GM23338 (cell line): ENCODE results near the gene CERT1. TPM values are rescaled to one million over a fixed set of nuclear protein-coding genes. Genes with fewer than 3 reads are reported as not detected.

ENCODE experiments used
- ATAC-seq: fragments of 200-7000 bp; cut with Tn5 transposase; 3 replicates; pipeline ENCODE4 v1.9.1; 2020
- DNase-seq: peaks from one replicate; pipeline ENCODE4 v3.0.0-alpha.2; 2015; ENCODE audit warnings: low spot score
- H2AFZ ChIP-seq: fragments of 200-600 bp; sonication (generic); 2 replicates; pipeline ENCODE4 v1.8.0; 2016; ENCODE audit warnings: antibody characterized with exemption, mild to moderate bottlenecking, moderate library complexity
- H3F3A ChIP-seq: fragments of 200-600 bp; sonication (generic); replicated peaks from 2 replicates; pipeline ENCODE4 v1.8.0; 2017; ENCODE audit warnings: antibody characterized with exemption, mixed run types, low read depth
- H3K27ac ChIP-seq: fragments of 200-600 bp; sonication (generic); 2 replicates; pipeline ENCODE4 v1.6.1; 2016; ENCODE audit warnings: low read depth
- H3K27me3 ChIP-seq: fragments of 200-600 bp; sonication (generic); 2 replicates; pipeline ENCODE4 v1.8.0; 2016; ENCODE audit warnings: mild to moderate bottlenecking, mixed run types, moderate library complexity; ENCODE audit not compliant: insufficient read depth
- H3K36me3 ChIP-seq: fragments of 200-600 bp; sonication (generic); 2 replicates; pipeline ENCODE4 v1.8.0; 2016; ENCODE audit warnings: mild to moderate bottlenecking; ENCODE audit not compliant: insufficient read depth
- H3K4me1 ChIP-seq: fragments of 200-600 bp; sonication (generic); 2 replicates; pipeline ENCODE4 v1.8.0; 2016; ENCODE audit warnings: mild to moderate bottlenecking, moderate library complexity; ENCODE audit not compliant: insufficient read depth
- H3K4me2 ChIP-seq: fragments of 200-600 bp; sonication (generic); 2 replicates; pipeline ENCODE4 v1.7.1; 2017; ENCODE audit warnings: mixed run types
- H3K4me3 ChIP-seq: fragments of 200-600 bp; sonication (generic); 2 replicates; pipeline ENCODE4 v1.6.1; 2016; ENCODE audit warnings: mixed run types
- H3K79me2 ChIP-seq: fragments of 200-600 bp; sonication (generic); replicated peaks from 2 replicates; pipeline ENCODE4 v1.8.0; 2017; ENCODE audit warnings: mild to moderate bottlenecking; ENCODE audit not compliant: insufficient read depth
- H3K9me2 ChIP-seq: fragments of 200-600 bp; sonication (generic); 2 replicates; pipeline ENCODE4 v1.8.0; 2017; ENCODE audit not compliant: insufficient read depth
- H4K20me1 ChIP-seq: fragments of 200-600 bp; sonication (generic); replicated peaks from 2 replicates; pipeline ENCODE4 v1.8.0; 2017; ENCODE audit warnings: mild to moderate bottlenecking; ENCODE audit not compliant: insufficient read depth
- H3K27ac Mint-ChIP-seq: 2 replicates; pipeline ENCODE4 v1.8.0; 2020; ENCODE audit warnings: inconsistent platforms, mild to moderate bottlenecking, moderate library complexity, mixed read lengths
- H3K27me3 Mint-ChIP-seq: 3 replicates; pipeline ENCODE4 v1.8.0; 2022; ENCODE audit warnings: low read depth, mild to moderate bottlenecking, moderate library complexity, mixed read lengths, inconsistent platforms; ENCODE audit not compliant: insufficient read depth, poor library complexity
- H3K36me3 Mint-ChIP-seq: 3 replicates; pipeline ENCODE4 v1.8.0; 2021; ENCODE audit warnings: low read depth, mild to moderate bottlenecking, inconsistent platforms, moderate library complexity, mixed read lengths
- H3K4me1 Mint-ChIP-seq: 3 replicates; pipeline ENCODE4 v1.8.0; 2020; ENCODE audit warnings: mild to moderate bottlenecking, inconsistent platforms, mixed read lengths
- H3K4me3 Mint-ChIP-seq: 3 replicates; pipeline ENCODE4 v1.8.0; 2021; ENCODE audit warnings: moderate library complexity, mild to moderate bottlenecking, inconsistent platforms, mixed read lengths
- H3K9me3 Mint-ChIP-seq: 3 replicates; pipeline ENCODE4 v1.8.0; 2020; ENCODE audit warnings: moderate library complexity, mild to moderate bottlenecking, inconsistent platforms, mixed read lengths
- CREB1 ChIP-seq: fragments of 250-450 bp; sonication (Bioruptor Pico); IDR thresholded peaks from 2 replicates; pipeline ENCODE4 v1.5.0; 2020; ENCODE audit warnings: low read depth, mild to moderate bottlenecking, moderate library complexity
- EZH2 ChIP-seq: fragments of 200-600 bp; sonication (generic); IDR thresholded peaks from one replicate; pipeline ENCODE4 v1.8.0; 2017; ENCODE audit warnings: antibody characterized with exemption, mild to moderate bottlenecking, low read depth; ENCODE audit not compliant: unreplicated experiment
- EZH2phosphoT487 ChIP-seq: fragments of 200-600 bp; sonication (generic); IDR thresholded peaks from one replicate; pipeline ENCODE4 v1.8.1; 2018; ENCODE audit warnings: antibody characterized with exemption; ENCODE audit not compliant: unreplicated experiment
- JUNB ChIP-seq: IDR thresholded peaks from one replicate; pipeline ENCODE4 v1.6.1; 2016; ENCODE audit warnings: antibody characterized with exemption; ENCODE audit not compliant: unreplicated experiment
- NANOG ChIP-seq: IDR thresholded peaks from 2 replicates; pipeline ENCODE4 v1.6.1; 2016; ENCODE audit warnings: antibody characterized with exemption, borderline replicate concordance
- POLR2AphosphoS5 ChIP-seq: IDR thresholded peaks from 2 replicates; pipeline ENCODE4 v1.6.1; 2016; ENCODE audit warnings: antibody characterized with exemption, low read depth
- STAT1 ChIP-seq: IDR thresholded peaks from one replicate; pipeline ENCODE4 v1.6.1; 2016; ENCODE audit warnings: antibody characterized with exemption; ENCODE audit not compliant: unreplicated experiment
- ZNF114 ChIP-seq: fragments of 250-450 bp; sonication (Bioruptor Pico); IDR thresholded peaks from 2 replicates; pipeline ENCODE4 v1.5.0; 2020; ENCODE audit warnings: mild to moderate bottlenecking, moderate library complexity
- ZNF331 ChIP-seq: fragments of 250-450 bp; sonication (Bioruptor Pico); IDR thresholded peaks from 2 replicates; pipeline ENCODE4 v1.5.0; 2020; ENCODE audit warnings: low read depth, mild to moderate bottlenecking, moderate library complexity
- polyA plus RNA-seq: library from polyadenylated mRNA; unstranded; fragments of >200 nt; fragmentation: Nextera tagmentation; extraction: Ambion mirVana; gene quantifications from 2 replicates; pipeline ENCODE4 v1.2.1, GENCODE V29; 2016
- total RNA-seq: library from RNA; depleted of rRNA; stranded (reverse); fragments of >200 nt; shearing (Covaris generic); gene quantifications from 2 replicates; pipeline ENCODE4 v1.2.3, GENCODE V29; 2014
- TF ChIP-seq, protein P1 (sequence below): fragments of 250-450 bp; sonication (Bioruptor Pico); IDR thresholded peaks from 2 replicates; pipeline ENCODE4 v1.5.0; 2020; ENCODE audit warnings: mild to moderate bottlenecking, moderate library complexity
- TF ChIP-seq, protein P2 (sequence below), 2 experiments: fragments of 200-600 bp in 1 of 2; sonication (generic) in 1 of 2; conservative IDR thresholded peaks; 2 replicates each; pipeline versions ENCODE4 v1.5.1 to v1.6.1; 2016 to 2017; ENCODE audit warnings: antibody characterized with exemption in 2 of 2, low read depth in 2 of 2, mild to moderate bottlenecking in 2 of 2, moderate library complexity in 1 of 2

Gene CERT1
- total and polyA plus RNA-seq, 2 experiments from 2014 or later = 36.5 to 40.7 TPM

DNA sequence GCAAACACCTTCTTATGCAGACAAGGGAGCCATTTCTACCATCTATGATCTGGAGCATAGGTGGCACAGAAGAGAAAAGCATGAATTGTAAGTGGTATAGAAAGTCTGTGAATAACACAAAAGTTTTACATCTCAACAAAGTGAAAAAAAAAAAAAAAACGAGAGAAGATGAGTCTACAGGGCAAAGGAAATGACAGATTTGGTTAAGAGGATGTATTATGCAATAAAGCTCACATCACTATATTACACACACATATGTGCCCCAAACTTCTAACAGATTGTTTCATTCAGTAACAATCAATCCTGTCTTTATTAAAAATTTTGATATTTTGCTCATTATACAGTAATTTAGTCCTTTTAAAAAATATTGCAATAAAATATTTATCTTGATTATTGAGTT is 49.8 kb downstream of the CERT1 start:
- Mint-ChIP-seq H3K4me3 (no peak overlapping the region), H3K27ac (no peak overlapping the region), H3K27me3 (peaks cover 4% of the 10 kb centered on the region), H3K36me3 (peaks cover 7% of the 10 kb centered on the region; the same call in 2 of the 3 replicates), H3K9me3 (peaks cover 2% of the 10 kb centered on the region; the same call in 1 of the 3 replicates), H3K4me1 (peaks cover 43% of the 10 kb centered on the region)
- Histone ChIP-seq H3K9me2 (no peaks in the 10 kb centered on the region), H3K4me1 (peaks cover 38% of the 10 kb centered on the region), H3K36me3 (no peaks in the 10 kb centered on the region), H3F3A (no peaks in the 10 kb centered on the region), H3K27ac (no peak overlapping the region), H4K20me1 (0 out of 2 replicates have a peak, but pooled peaks cover 4% of the 10 kb centered on the region), H3K79me2 (peaks cover 41% of the 10 kb centered on the region), H2AFZ (no peak overlapping the region), H3K4me3 (no peak overlapping the region), H3K4me2 (no peak overlapping the region), H3K27me3 (no peaks in the 10 kb centered on the region)
- TF ChIP-seq EZH2 (no peak), NANOG (no peak), ZNF331 (CRISPR knock-in tag) (no peak), JUNB (no peak), ZNF114 (CRISPR knock-in tag) (no peak), STAT1 (no peak), CREB1 (CRISPR knock-in tag) (no peak), POLR2AphosphoS5 (no peak), EZH2phosphoT487 (no peak)
- TF ChIP-seq, protein P1, sequence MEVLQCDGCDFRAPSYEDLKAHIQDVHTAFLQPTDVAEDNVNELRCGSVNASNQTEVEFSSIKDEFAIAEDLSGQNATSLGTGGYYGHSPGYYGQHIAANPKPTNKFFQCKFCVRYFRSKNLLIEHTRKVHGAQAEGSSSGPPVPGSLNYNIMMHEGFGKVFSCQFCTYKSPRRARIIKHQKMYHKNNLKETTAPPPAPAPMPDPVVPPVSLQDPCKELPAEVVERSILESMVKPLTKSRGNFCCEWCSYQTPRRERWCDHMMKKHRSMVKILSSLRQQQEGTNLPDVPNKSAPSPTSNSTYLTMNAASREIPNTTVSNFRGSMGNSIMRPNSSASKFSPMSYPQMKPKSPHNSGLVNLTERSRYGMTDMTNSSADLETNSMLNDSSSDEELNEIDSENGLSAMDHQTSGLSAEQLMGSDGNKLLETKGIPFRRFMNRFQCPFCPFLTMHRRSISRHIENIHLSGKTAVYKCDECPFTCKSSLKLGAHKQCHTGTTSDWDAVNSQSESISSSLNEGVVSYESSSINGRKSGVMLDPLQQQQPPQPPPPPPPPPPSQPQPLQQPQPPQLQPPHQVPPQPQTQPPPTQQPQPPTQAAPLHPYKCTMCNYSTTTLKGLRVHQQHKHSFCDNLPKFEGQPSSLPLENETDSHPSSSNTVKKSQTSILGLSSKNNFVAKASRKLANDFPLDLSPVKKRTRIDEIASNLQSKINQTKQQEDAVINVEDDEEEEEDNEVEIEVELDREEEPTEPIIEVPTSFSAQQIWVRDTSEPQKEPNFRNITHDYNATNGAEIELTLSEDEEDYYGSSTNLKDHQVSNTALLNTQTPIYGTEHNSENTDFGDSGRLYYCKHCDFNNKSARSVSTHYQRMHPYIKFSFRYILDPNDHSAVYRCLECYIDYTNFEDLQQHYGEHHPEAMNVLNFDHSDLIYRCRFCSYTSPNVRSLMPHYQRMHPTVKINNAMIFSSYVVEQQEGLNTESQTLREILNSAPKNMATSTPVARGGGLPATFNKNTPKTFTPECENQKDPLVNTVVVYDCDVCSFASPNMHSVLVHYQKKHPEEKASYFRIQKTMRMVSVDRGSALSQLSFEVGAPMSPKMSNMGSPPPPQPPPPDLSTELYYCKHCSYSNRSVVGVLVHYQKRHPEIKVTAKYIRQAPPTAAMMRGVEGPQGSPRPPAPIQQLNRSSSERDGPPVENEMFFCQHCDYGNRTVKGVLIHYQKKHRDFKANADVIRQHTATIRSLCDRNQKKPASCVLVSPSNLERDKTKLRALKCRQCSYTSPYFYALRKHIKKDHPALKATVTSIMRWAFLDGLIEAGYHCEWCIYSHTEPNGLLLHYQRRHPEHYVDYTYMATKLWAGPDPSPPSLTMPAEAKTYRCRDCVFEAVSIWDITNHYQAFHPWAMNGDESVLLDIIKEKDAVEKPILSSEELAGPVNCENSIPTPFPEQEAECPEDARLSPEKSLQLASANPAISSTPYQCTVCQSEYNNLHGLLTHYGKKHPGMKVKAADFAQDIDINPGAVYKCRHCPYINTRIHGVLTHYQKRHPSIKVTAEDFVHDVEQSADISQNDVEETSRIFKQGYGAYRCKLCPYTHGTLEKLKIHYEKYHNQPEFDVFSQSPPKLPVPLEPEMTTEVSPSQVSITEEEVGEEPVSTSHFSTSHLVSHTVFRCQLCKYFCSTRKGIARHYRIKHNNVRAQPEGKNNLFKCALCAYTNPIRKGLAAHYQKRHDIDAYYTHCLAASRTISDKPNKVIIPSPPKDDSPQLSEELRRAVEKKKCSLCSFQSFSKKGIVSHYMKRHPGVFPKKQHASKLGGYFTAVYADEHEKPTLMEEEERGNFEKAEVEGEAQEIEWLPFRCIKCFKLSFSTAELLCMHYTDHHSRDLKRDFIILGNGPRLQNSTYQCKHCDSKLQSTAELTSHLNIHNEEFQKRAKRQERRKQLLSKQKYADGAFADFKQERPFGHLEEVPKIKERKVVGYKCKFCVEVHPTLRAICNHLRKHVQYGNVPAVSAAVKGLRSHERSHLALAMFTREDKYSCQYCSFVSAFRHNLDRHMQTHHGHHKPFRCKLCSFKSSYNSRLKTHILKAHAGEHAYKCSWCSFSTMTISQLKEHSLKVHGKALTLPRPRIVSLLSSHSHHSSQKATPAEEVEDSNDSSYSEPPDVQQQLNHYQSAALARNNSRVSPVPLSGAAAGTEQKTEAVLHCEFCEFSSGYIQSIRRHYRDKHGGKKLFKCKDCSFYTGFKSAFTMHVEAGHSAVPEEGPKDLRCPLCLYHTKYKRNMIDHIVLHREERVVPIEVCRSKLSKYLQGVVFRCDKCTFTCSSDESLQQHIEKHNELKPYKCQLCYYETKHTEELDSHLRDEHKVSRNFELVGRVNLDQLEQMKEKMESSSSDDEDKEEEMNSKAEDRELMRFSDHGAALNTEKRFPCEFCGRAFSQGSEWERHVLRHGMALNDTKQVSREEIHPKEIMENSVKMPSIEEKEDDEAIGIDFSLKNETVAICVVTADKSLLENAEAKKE (CRISPR knock-in tag) = no peak
- TF ChIP-seq, protein P2, sequence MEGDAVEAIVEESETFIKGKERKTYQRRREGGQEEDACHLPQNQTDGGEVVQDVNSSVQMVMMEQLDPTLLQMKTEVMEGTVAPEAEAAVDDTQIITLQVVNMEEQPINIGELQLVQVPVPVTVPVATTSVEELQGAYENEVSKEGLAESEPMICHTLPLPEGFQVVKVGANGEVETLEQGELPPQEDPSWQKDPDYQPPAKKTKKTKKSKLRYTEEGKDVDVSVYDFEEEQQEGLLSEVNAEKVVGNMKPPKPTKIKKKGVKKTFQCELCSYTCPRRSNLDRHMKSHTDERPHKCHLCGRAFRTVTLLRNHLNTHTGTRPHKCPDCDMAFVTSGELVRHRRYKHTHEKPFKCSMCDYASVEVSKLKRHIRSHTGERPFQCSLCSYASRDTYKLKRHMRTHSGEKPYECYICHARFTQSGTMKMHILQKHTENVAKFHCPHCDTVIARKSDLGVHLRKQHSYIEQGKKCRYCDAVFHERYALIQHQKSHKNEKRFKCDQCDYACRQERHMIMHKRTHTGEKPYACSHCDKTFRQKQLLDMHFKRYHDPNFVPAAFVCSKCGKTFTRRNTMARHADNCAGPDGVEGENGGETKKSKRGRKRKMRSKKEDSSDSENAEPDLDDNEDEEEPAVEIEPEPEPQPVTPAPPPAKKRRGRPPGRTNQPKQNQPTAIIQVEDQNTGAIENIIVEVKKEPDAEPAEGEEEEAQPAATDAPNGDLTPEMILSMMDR (conservative IDR thresholded peaks at IDR 0.05; ENCODE audit: low read depth in 2 of 2) = no peak
- ATAC-seq = no peak
- no peak for DNase-seq
